Measurements from ENCODE around the gene TCF4. TPM values are rescaled to one million over a fixed set of nuclear protein-coding genes. Genes with fewer than 3 reads are reported as not detected.

Gene TCF4
- total and polyA plus RNA-seq, 2 of the 13 experiments (the other 11 are each of a cell fraction or from before 2014, with no cell fraction given), result not detected

- ChIA-PET CTCF (ENCODE audit: low intra/inter-chr PET ratio, low total read pairs) (no interaction called here), POLR2A (no interaction called here)
- no peak for TF ChIP-seq HINFP (CRISPR knock-in tag; IDR thresholded peaks at IDR 0.05; ENCODE audit: low read depth)
- TF ChIP-seq DRAP1 (CRISPR knock-in tag; IDR thresholded peaks at IDR 0.05), result no peak
- no peak for TF ChIP-seq BATF2 (CRISPR knock-in tag; IDR thresholded peaks at IDR 0.05)
- TF ChIP-seq ZNF3 (CRISPR knock-in tag; IDR thresholded peaks at IDR 0.05), result no peak
- no peak for TF ChIP-seq E2F2 (CRISPR knock-in tag; IDR thresholded peaks at IDR 0.05; ENCODE audit: borderline replicate concordance)
- TF ChIP-seq ARNTL (CRISPR knock-in tag; IDR thresholded peaks at IDR 0.05), result no peak
- TF ChIP-seq ZMAT3 (CRISPR knock-in tag; conservative IDR thresholded peaks at IDR 0.05), result no peak
- TF ChIP-seq SRSF4 (IDR thresholded peaks at IDR 0.05; ENCODE audit: low read depth, low read length, poor library complexity, severe bottlenecking), result no peak
- TF ChIP-seq SALL2 (CRISPR knock-in tag; IDR thresholded peaks at IDR 0.05), result no peak
- no peak overlapping the region for H2AFZ ChIP-seq (ENCODE audit: low read length)
- DNase-seq (ENCODE audit: low spot score), result no peak
- H4K20me1 ChIP-seq (ENCODE audit: insufficient read depth, low read length), result no peaks in the 10 kb centered on the region
- no peaks in the 10 kb centered on the region for H3K36me3 ChIP-seq (replicated peaks in 1 of 2; ENCODE audit: control insufficient read depth in 1 of 2, insufficient read depth in 2 of 2, low read length in 2 of 2)
- no peaks in the 10 kb centered on the region for H3K79me2 ChIP-seq (ENCODE audit: insufficient read depth, low read length)
- in situ Hi-C loops (cut with HindIII; ENCODE audit: extremely low pct_ligation_motif_present, low pct_unique_long_range_greater_than_20kb), result no loop called here
- FAIRE-seq, result no peak
- 16% methylated on average over 3 of the region's 3 CpGs for WGBS (ENCODE audit: low lambda C conversion rate)
- no peak overlapping the region for H3K4me2 ChIP-seq (ENCODE audit: low read depth, low read length)
- intact Hi-C loops (cut with micrococcal nuclease; ENCODE audit: unreplicated experiment), result no loop called here
- ATAC-seq, result no peak
- no peaks in the 10 kb centered on the region for H3K27me3 ChIP-seq (ENCODE audit: control insufficient read depth in 1 of 2, insufficient read depth in 2 of 2, low read length in 2 of 2)
- no peak overlapping the region for H3K27ac ChIP-seq (ENCODE audit: extremely low read length, insufficient read depth, low read length)
- H3K9me3 ChIP-seq (ENCODE audit: low read length), result no peaks in the 10 kb centered on the region
- H3K4me3 ChIP-seq (replicated peaks in 1 of 3; ENCODE audit: insufficient read depth in 1 of 3, low read depth in 2 of 3, low read length in 3 of 3), result no peak overlapping the region
- no TSS peak for BruUV-seq (replicated peaks)
- H3K4me1 ChIP-seq (ENCODE audit: insufficient read depth, low read length), result no peaks in the 10 kb centered on the region
- no peak overlapping the region for H3K9ac ChIP-seq (ENCODE audit: insufficient read depth, low read depth, low read length)
Observed at GRCh38 chr18:55351980-55352714, 235.8 kb downstream of the TCF4 start.

Data from HepG2 (cell line).